ENCODE results near the gene PRDM15. TPM values are rescaled to one million over a fixed set of nuclear protein-coding genes. Genes with fewer than 3 reads are reported as not detected.

Gene PRDM15
- total RNA-seq, 1 experiment from 2014 or later, result 16.7 TPM

DNA sequence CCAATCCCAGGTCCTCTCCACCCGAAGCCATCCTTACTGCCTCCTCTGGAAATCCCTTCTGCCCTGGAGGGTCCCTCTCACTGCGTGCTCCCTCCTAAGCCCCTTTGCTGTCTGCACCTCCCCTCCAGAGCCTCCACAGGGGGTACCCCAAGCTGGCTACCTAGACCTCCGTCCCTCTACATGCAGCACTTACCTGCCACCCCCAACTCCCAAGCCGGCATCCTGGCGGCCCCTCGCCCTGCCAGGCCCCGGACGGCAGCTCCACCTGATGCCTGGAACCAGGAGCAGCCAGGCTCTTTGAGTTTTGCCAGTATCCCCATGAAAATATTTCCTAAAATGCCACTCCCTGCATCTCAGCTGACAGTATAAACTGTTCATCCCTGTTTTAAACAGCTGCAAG is 4.1 kb downstream of the PRDM15 start:
- Histone ChIP-seq H3K36me3 (ENCODE audit: insufficient read depth, low read length, poor library complexity, severe bottlenecking) (no peaks in the 10 kb centered on the region), H3K4me3 (ENCODE audit: low read depth, low read length, poor library complexity, severe bottlenecking) (no peak overlapping the region), H3K4me1 (ENCODE audit: insufficient read depth, low read length, poor library complexity, severe bottlenecking) (peaks cover 12% of the 10 kb centered on the region), H3K27me3 (replicated peaks; ENCODE audit: insufficient read depth, low read depth, low read length, poor library complexity) (no peaks in the 10 kb centered on the region), H3K27ac (ENCODE audit: low read depth, low read length, poor library complexity, severe bottlenecking) (no peak overlapping the region), H3K9me3 (ENCODE audit: low read depth, low read length, poor library complexity, severe bottlenecking) (no peaks in the 10 kb centered on the region)
- TF ChIP-seq, protein P1, sequence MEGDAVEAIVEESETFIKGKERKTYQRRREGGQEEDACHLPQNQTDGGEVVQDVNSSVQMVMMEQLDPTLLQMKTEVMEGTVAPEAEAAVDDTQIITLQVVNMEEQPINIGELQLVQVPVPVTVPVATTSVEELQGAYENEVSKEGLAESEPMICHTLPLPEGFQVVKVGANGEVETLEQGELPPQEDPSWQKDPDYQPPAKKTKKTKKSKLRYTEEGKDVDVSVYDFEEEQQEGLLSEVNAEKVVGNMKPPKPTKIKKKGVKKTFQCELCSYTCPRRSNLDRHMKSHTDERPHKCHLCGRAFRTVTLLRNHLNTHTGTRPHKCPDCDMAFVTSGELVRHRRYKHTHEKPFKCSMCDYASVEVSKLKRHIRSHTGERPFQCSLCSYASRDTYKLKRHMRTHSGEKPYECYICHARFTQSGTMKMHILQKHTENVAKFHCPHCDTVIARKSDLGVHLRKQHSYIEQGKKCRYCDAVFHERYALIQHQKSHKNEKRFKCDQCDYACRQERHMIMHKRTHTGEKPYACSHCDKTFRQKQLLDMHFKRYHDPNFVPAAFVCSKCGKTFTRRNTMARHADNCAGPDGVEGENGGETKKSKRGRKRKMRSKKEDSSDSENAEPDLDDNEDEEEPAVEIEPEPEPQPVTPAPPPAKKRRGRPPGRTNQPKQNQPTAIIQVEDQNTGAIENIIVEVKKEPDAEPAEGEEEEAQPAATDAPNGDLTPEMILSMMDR (conservative IDR thresholded peaks at IDR 0.05; ENCODE audit: low read depth, low read length), result no peak
- no peak for TF ChIP-seq EZH2 (IDR thresholded peaks at IDR 0.05; ENCODE audit: borderline replicate concordance, low read depth, low read length, poor library complexity, severe bottlenecking)
- CTCF ChIA-PET, result no interaction called here
- POLR2A ChIA-PET (ENCODE audit: low non-redundant PET), result no interaction called here
- no peak for DNase-seq (ENCODE audit: low spot score)
- BruUV-seq (replicated peaks), result no TSS peak
- intact Hi-C loops (cut with micrococcal nuclease; ENCODE audit: unreplicated experiment), result no loop called here

- CTCF ChIA-PET, result no interaction called here
- Histone ChIP-seq H3K9me3 (ENCODE audit: low read depth, low read length, poor library complexity, severe bottlenecking) (no peaks in the 10 kb centered on the region), H3K27me3 (replicated peaks; ENCODE audit: insufficient read depth, low read depth, low read length, poor library complexity) (no peaks in the 10 kb centered on the region), H3K4me1 (ENCODE audit: insufficient read depth, low read length, poor library complexity, severe bottlenecking) (peaks cover 7% of the 10 kb centered on the region), H3K27ac (ENCODE audit: low read depth, low read length, poor library complexity, severe bottlenecking) (no peak overlapping the region), H3K4me3 (ENCODE audit: low read depth, low read length, poor library complexity, severe bottlenecking) (no peak overlapping the region), H3K36me3 (ENCODE audit: insufficient read depth, low read length, poor library complexity, severe bottlenecking) (no peaks in the 10 kb centered on the region)
- TF ChIP-seq, protein P1 (conservative IDR thresholded peaks at IDR 0.05; ENCODE audit: low read depth, low read length), result no peak
- no peak for TF ChIP-seq EZH2 (IDR thresholded peaks at IDR 0.05; ENCODE audit: borderline replicate concordance, low read depth, low read length, poor library complexity, severe bottlenecking)
- no peak for DNase-seq (ENCODE audit: low spot score)
- no TSS peak for BruUV-seq (replicated peaks)
- POLR2A ChIA-PET (ENCODE audit: low non-redundant PET), result no interaction called here
- intact Hi-C loops (cut with micrococcal nuclease; ENCODE audit: unreplicated experiment), result no loop called here
These were observed 4.5 kb downstream of the PRDM15 start for GRCh38 chr21:41874611-41875010.

- CTCF ChIA-PET, result no interaction called here
- H3K36me3 ChIP-seq (ENCODE audit: insufficient read depth, low read length, poor library complexity, severe bottlenecking), result no peaks in the 10 kb centered on the region
- H3K4me3 ChIP-seq (ENCODE audit: low read depth, low read length, poor library complexity, severe bottlenecking), result no peak overlapping the region
- intact Hi-C loops (cut with micrococcal nuclease; ENCODE audit: unreplicated experiment), result no loop called here
- no peaks in the 10 kb centered on the region for H3K9me3 ChIP-seq (ENCODE audit: low read depth, low read length, poor library complexity, severe bottlenecking)
- no peak for DNase-seq (ENCODE audit: low spot score)
- H3K27me3 ChIP-seq (replicated peaks; ENCODE audit: insufficient read depth, low read depth, low read length, poor library complexity), result no peaks in the 10 kb centered on the region
- POLR2A ChIA-PET (ENCODE audit: low non-redundant PET), result no interaction called here
- H3K4me1 ChIP-seq (ENCODE audit: insufficient read depth, low read length, poor library complexity, severe bottlenecking), result peaks cover 7% of the 10 kb centered on the region
- H3K27ac ChIP-seq (ENCODE audit: low read depth, low read length, poor library complexity, severe bottlenecking), result no peak overlapping the region
- BruUV-seq (replicated peaks), result no TSS peak
- TF ChIP-seq EZH2 (IDR thresholded peaks at IDR 0.05; ENCODE audit: borderline replicate concordance, low read depth, low read length, poor library complexity, severe bottlenecking), result no peak
- TF ChIP-seq, protein P1 (conservative IDR thresholded peaks at IDR 0.05; ENCODE audit: low read depth, low read length), result no peak
These were observed 5.7 kb downstream of the PRDM15 start for GRCh38 chr21:41873426-41873825.

Data from A673 (cell line).